H9 (cell line): Measurements from ENCODE around the gene TSPAN9. TPM values are rescaled to one million over a fixed set of nuclear protein-coding genes. Genes with fewer than 3 reads are reported as not detected.
A peak's percentile ranks its signal among the peaks of the same experiment; 100 is the strongest.

Source experiments
- DNase-seq: peaks from one replicate; pipeline ENCODE4 v3.0.0-alpha.2; 2017
- H2AFZ ChIP-seq: one replicate; pipeline ENCODE4 v1.6.1; 2013; ENCODE audit warnings: mild to moderate bottlenecking, low read length, control low read depth, moderate library complexity
- H2AK5ac ChIP-seq: 2 replicates; pipeline ENCODE4 v1.6.1; 2013; ENCODE audit warnings: low read length, control low read depth, mixed read lengths; ENCODE audit not compliant: insufficient read length
- H2BK120ac ChIP-seq: one replicate; pipeline ENCODE4 v1.6.1; 2013; ENCODE audit warnings: low read depth, mild to moderate bottlenecking, low read length, control low read depth, inconsistent platforms; ENCODE audit not compliant: poor library complexity, severe bottlenecking
- H2BK12ac ChIP-seq: 2 replicates; pipeline ENCODE4 v1.6.1; 2013; ENCODE audit warnings: low read length, control low read depth, mixed read lengths, low read depth; ENCODE audit not compliant: insufficient read length
- H2BK15ac ChIP-seq: 2 replicates; pipeline ENCODE4 v1.6.1; 2013; ENCODE audit warnings: low read depth, low read length, control low read depth
- H2BK20ac ChIP-seq: one replicate; pipeline ENCODE4 v1.6.1; 2013; ENCODE audit warnings: low read depth, mild to moderate bottlenecking, low read length, control low read depth, inconsistent platforms; ENCODE audit not compliant: poor library complexity, severe bottlenecking
- H2BK5ac ChIP-seq: 2 replicates; pipeline ENCODE4 v1.6.1; 2013; ENCODE audit warnings: low read length, control low read depth, mixed read lengths; ENCODE audit not compliant: insufficient read length
- H3K14ac ChIP-seq: 2 replicates; pipeline ENCODE4 v1.6.1; 2013; ENCODE audit warnings: low read length, control low read depth; ENCODE audit not compliant: insufficient read depth
- H3K18ac ChIP-seq: 2 replicates; pipeline ENCODE4 v1.6.1; 2013; ENCODE audit warnings: low read depth, mild to moderate bottlenecking, mixed read lengths, low read length, control low read depth; ENCODE audit not compliant: insufficient read length
- H3K23ac ChIP-seq: 2 replicates; pipeline ENCODE4 v1.6.1; 2013; ENCODE audit warnings: low read length, control low read depth, mixed read lengths, low read depth; ENCODE audit not compliant: insufficient read length
- H3K23me2 ChIP-seq: 2 replicates; pipeline ENCODE4 v1.6.1; 2013; ENCODE audit warnings: low read depth, mild to moderate bottlenecking, mixed read lengths, low read length, control low read depth; ENCODE audit not compliant: insufficient read length, poor library complexity, severe bottlenecking
- H3K27ac ChIP-seq: 2 replicates; pipeline ENCODE4 v1.5.1; 2013; ENCODE audit warnings: low read length, control low read depth, mixed read lengths, low read depth; ENCODE audit not compliant: insufficient read length
- H3K27me3 ChIP-seq: 2 replicates; pipeline ENCODE4 v1.6.1; 2013; ENCODE audit warnings: low read length, control low read depth, inconsistent platforms; ENCODE audit not compliant: insufficient read depth
- H3K4ac ChIP-seq: 2 replicates; pipeline ENCODE4 v1.6.1; 2013; ENCODE audit warnings: low read depth, mild to moderate bottlenecking, control low read depth, inconsistent platforms, low read length, moderate library complexity
- H3K4me1 ChIP-seq: 2 replicates; pipeline ENCODE4 v1.6.1; 2013; ENCODE audit warnings: low read length, control low read depth, inconsistent platforms; ENCODE audit not compliant: insufficient read depth
- H3K4me2 ChIP-seq: 2 replicates; pipeline ENCODE4 v1.6.1; 2013; ENCODE audit warnings: low read length, control low read depth, mixed read lengths; ENCODE audit not compliant: insufficient read length, insufficient read depth
- H3K56ac ChIP-seq: 2 replicates; pipeline ENCODE4 v1.6.1; 2013; ENCODE audit warnings: low read depth, mild to moderate bottlenecking, mixed read lengths, low read length, control low read depth; ENCODE audit not compliant: insufficient read length
- H3K79me1 ChIP-seq: 2 replicates; pipeline ENCODE4 v1.6.1; 2013; ENCODE audit warnings: low read depth, mild to moderate bottlenecking, moderate library complexity, low read length, control low read depth, inconsistent platforms; ENCODE audit not compliant: insufficient read depth, poor library complexity, severe bottlenecking
- H3K79me2 ChIP-seq: 2 replicates; pipeline ENCODE4 v1.6.1; 2013; ENCODE audit warnings: low read length, control low read depth, inconsistent platforms; ENCODE audit not compliant: insufficient read depth
- H3K9ac ChIP-seq: 2 replicates; pipeline ENCODE4 v1.6.1; 2013; ENCODE audit warnings: low read length, control low read depth, mixed read lengths; ENCODE audit not compliant: insufficient read length; ENCODE audit errors: extremely low read depth
- H3K9me3 ChIP-seq: one replicate; pipeline ENCODE4 v1.6.1; 2013; ENCODE audit warnings: low read depth, low read length, inconsistent platforms; ENCODE audit not compliant: control insufficient read depth
- H3T11ph ChIP-seq: one replicate; pipeline ENCODE4 v1.6.1; 2013; ENCODE audit warnings: mild to moderate bottlenecking, low read length, control low read depth, inconsistent platforms
- H4K20me1 ChIP-seq: one replicate; pipeline ENCODE4 v1.6.1; 2013; ENCODE audit not compliant: control insufficient read depth, insufficient read length, insufficient read depth
- H4K5ac ChIP-seq: 2 replicates; pipeline ENCODE4 v1.6.1; 2013; ENCODE audit warnings: low read depth, mild to moderate bottlenecking, mixed read lengths, low read length, control low read depth; ENCODE audit not compliant: insufficient read length
- H4K8ac ChIP-seq: replicated peaks from 2 replicates; pipeline ENCODE4 v1.6.1; 2013; ENCODE audit warnings: low read length, control low read depth, mixed read lengths, low read depth; ENCODE audit not compliant: insufficient read length
- H4K91ac ChIP-seq: 2 replicates; pipeline ENCODE4 v1.6.1; 2013; ENCODE audit warnings: low read depth, mild to moderate bottlenecking, moderate library complexity, mixed read lengths, low read length, control low read depth; ENCODE audit not compliant: insufficient read length
- H3K27ac Mint-ChIP-seq, 3 experiments: 2 replicates in 2 of 3; 3 replicates in 1 of 3; pipeline ENCODE4 v1.8.0; 2020 to 2021; ENCODE audit warnings: mixed read lengths in 3 of 3, mild to moderate bottlenecking in 1 of 3, moderate library complexity in 1 of 3
- H3K27me3 Mint-ChIP-seq: 2 replicates; pipeline ENCODE4 v1.8.0; 2021; ENCODE audit warnings: low read depth, mild to moderate bottlenecking, moderate library complexity, mixed read lengths
- H3K36me3 Mint-ChIP-seq, 3 experiments: 2 replicates in 2 of 3; 3 replicates in 1 of 3; pipeline ENCODE4 v1.8.0; 2020 to 2021; ENCODE audit warnings: low read depth in 3 of 3, mixed read lengths in 3 of 3; ENCODE audit not compliant: insufficient read depth in 1 of 3
- H3K4me1 Mint-ChIP-seq, 2 experiments: 2 replicates each; pipeline ENCODE4 v1.8.0; 2020; ENCODE audit warnings: mixed read lengths in 2 of 2
- H3K4me3 Mint-ChIP-seq, 2 experiments: 2 replicates in 1 of 2; 3 replicates in 1 of 2; pipeline ENCODE4 v1.8.0; 2020 to 2021; ENCODE audit warnings: mild to moderate bottlenecking in 2 of 2, mixed read lengths in 2 of 2, moderate library complexity in 1 of 2
- H3K9me3 Mint-ChIP-seq, 2 experiments: 2 replicates in 1 of 2; 3 replicates in 1 of 2; pipeline ENCODE4 v1.8.0; 2020; ENCODE audit warnings: mild to moderate bottlenecking in 2 of 2, mixed read lengths in 2 of 2, moderate library complexity in 1 of 2
- WGBS: extraction: QIAGEN DNeasy Blood & Tissue Kit; methylation state at CpG from one replicate; pipeline ENCODE4 v1.1.7; 2013; ENCODE audit warnings: missing lambda C conversion rate, low lambda C conversion rate, mixed read lengths; ENCODE audit not compliant: insufficient read length; ENCODE audit errors: extremely low coverage; 5-methylcytosine and 5-hydroxymethylcytosine counted together
- total RNA-seq: library from RNA; stranded (reverse); gene quantifications from 2 replicates; pipeline ENCODE4 v1.2.1, GENCODE V29; 2021
- TF ChIP-seq, protein P1 (sequence below): fragments of 200-600 bp; sonication (generic); conservative IDR thresholded peaks from 3 replicates; pipeline ENCODE4 v1.8.0; 2021; ENCODE audit warnings: antibody characterized with exemption, mild to moderate bottlenecking

The TSPAN9 gene
- total RNA-seq, 1 experiment from 2014 or later: 19.0 TPM

DNA sequence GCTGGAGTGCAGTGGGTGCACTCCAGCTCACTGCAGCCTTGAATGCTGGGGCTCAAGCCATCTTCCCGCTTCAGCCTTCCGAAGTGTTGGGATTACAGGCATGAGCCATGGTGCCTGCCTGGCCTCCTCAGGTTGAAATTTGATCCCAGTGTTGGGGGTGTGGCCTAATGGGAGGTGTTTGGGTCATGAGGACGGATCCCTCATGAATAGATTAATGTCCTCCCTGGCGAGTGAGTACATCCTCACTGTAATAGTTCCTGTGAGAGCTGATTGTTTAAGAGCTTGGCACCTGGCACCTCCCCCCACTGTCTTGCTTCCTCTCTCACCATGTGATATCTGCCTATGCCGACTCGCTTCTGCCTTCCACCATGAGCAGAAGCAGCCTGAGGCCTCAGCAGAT is 84.7 kb downstream of the TSPAN9 start:
- Mint-ChIP-seq H3K4me1 (peaks cover 31 to 39% of the 10 kb centered on the region in 2 experiments), H3K27ac (peak overlapping the region in 1 of 3 experiments; percentile 46; a peak in 1 of 7 replicates)

More for the DNA sequence above, 84.7 kb downstream of the TSPAN9 start:
- H3K36me3 Mint-ChIP-seq: peaks cover 10 to 23% (median 14%) of the 10 kb centered on the region in 3 experiments
- Histone ChIP-seq H3K27me3 (no peaks in the 10 kb centered on the region), H4K8ac (no peak overlapping the region), H2BK20ac (no peak overlapping the region), H3K27ac (no peak overlapping the region), H2AFZ (no peak overlapping the region), H3K14ac (no peak overlapping the region), H3K56ac (no peak overlapping the region), H2BK15ac (no peak overlapping the region), H3K9ac (no peak overlapping the region), H4K20me1 (no peaks in the 10 kb centered on the region), H2BK120ac (no peak overlapping the region), H3K4me2 (no peak overlapping the region), H2BK12ac (no peak overlapping the region), H3T11ph (no peak overlapping the region), H3K79me1 (no peaks in the 10 kb centered on the region), H3K23ac (no peak overlapping the region), H4K5ac (no peak overlapping the region), H3K23me2 (no peaks in the 10 kb centered on the region), H3K9me3 (peaks cover 5% of the 10 kb centered on the region), H3K4ac (no peak overlapping the region), H4K91ac (no peak overlapping the region), H3K18ac (no peak overlapping the region), H2BK5ac (no peak overlapping the region), H3K79me2 (no peaks in the 10 kb centered on the region), H3K4me1 (peaks cover 8% of the 10 kb centered on the region), H2AK5ac (no peak overlapping the region)
- DNase-seq: no peak
- peaks cover 3% of the 10 kb centered on the region for H3K27me3 Mint-ChIP-seq
- 0 out of 5 replicates have a peak overlapping the region, but pooled peaks of 1 of the 2 experiments have one; percentile 58 for H3K4me3 Mint-ChIP-seq
- peaks cover 11 to 17% of the 10 kb centered on the region in 2 experiments for H3K9me3 Mint-ChIP-seq
- no CpG with 5 or more reads among the region's 6 CpGs for WGBS
- TF ChIP-seq, protein P1, sequence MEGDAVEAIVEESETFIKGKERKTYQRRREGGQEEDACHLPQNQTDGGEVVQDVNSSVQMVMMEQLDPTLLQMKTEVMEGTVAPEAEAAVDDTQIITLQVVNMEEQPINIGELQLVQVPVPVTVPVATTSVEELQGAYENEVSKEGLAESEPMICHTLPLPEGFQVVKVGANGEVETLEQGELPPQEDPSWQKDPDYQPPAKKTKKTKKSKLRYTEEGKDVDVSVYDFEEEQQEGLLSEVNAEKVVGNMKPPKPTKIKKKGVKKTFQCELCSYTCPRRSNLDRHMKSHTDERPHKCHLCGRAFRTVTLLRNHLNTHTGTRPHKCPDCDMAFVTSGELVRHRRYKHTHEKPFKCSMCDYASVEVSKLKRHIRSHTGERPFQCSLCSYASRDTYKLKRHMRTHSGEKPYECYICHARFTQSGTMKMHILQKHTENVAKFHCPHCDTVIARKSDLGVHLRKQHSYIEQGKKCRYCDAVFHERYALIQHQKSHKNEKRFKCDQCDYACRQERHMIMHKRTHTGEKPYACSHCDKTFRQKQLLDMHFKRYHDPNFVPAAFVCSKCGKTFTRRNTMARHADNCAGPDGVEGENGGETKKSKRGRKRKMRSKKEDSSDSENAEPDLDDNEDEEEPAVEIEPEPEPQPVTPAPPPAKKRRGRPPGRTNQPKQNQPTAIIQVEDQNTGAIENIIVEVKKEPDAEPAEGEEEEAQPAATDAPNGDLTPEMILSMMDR: no peak
